Right ventricle myocardium superior (tissue), 1 donor: ENCODE measurements around the gene CCDC60. TPM values are rescaled to one million over a fixed set of nuclear protein-coding genes. Genes with fewer than 3 reads are reported as not detected.
"Not testable (repeated sequence)": the region's sequence is repeated elsewhere in the genome, so short reads cannot be mapped to it uniquely, and the experiment has no call there.

Experiments used
- ATAC-seq: fragments of 200-7000 bp; cut with Tn5 transposase; one replicate; pipeline ENCODE4 v1.9.1; 2020; ENCODE audit warnings: mild to moderate bottlenecking; ENCODE audit not compliant: poor library complexity
- DNase-seq: peaks from one replicate; pipeline ENCODE4 v3.0.0-alpha.2; 2020
- intact Hi-C: fragments of 100-400 bp; cut with DNase I; formaldehyde crosslinking; loops from one replicate; pipeline ENCODE4 v1.11.2; 2022
- total RNA-seq: library from RNA; stranded (reverse); fragmentation: NEBNext Ultra II Directional; extraction: Animal tissue kit (Norgen Biotek cat#: 25700); gene quantifications from one replicate; pipeline ENCODE4 v1.2.1, GENCODE V29; 2021
- donor health status: DM: no; HTN: yes; CAD: no; lungs with severe emphysema.

CCDC60 gene
- total RNA-seq, 1 donor from 2014 or later, result not detected

DNA sequence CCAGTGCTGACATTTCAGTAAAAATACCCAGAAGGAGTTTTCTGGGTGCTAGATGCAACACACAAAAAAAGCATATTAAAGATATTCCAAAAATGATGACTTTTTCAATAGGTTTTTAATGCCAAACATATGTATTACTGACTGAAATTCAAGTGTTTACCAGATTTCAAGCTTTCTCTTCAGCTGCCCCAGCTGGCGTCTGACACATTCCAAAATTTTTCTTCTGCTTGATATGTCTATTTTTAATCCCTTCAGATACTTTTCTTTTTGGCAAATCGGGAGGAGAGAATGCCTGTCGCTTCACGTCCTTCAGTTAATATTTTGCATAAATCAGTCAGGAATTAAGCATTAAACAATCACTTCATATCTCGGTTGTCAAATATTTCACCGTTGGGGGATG lies 7.1 kb upstream of the CCDC60 start:
- intact Hi-C loops, result no loop called here
- DNase-seq (no peak), ATAC-seq (no peak)

DNA sequence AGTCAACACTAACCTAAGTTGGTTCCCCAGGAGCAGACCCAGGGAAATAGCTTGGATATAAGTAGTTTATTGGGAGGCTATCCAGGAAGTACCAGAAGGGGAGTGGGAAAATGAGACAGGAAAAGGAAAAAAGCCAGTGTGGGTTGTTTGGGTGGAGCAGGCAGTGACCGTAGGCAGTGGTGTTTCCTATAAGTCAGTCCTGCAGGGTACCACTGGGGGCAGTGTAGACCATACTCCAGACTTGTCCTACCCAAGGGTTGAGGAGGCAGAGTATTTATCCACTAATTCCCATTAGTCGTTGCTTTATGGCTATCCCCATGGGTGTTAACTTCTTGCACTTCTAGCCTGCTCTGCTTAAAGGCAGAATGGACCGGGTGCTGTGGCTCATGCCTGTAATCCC lies 6.4 kb upstream of the CCDC60 start:
- DNase-seq (no peak), ATAC-seq (peak; percentile 85)
- intact Hi-C loops, result no loop called here

DNA sequence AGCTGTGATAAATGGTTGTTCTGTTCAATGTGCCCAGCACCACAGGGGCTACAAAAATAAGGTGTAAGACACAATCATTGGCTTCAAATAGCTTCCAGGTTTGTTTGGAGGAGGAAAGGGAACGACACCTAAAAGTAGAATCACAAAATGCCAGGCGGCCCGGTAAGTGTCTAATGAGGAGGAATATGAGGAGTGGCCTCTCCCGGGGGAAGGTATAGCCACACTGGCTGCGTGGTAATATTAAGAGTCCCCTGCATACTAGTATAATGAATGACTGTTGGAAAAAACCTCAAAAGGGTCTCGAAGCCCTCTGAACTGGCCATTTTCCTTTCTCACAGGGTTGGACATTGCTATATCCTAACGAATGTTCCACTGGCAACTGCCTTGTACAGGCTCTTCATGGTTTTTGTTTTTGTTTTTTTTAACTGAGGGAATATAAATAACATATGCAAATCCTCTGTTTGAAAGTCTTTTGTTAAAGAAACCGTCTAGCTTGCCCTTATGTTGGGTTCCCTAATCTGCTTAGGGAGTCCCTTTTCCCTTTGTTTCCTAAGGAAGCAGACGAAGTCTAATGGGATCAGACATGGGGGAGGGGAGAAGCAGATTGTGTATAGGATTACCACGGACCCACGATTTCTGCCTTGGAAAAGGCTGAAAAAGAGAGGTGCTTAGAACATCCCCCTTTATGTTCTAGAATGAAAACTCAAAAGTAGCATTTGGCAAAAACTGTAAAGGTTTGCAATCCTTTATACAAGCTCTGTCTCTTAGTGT lies 4.2 kb downstream of the CCDC60 start:
- ATAC-seq (no peak), DNase-seq (no peak)
- intact Hi-C loops, result no loop called here

DNA sequence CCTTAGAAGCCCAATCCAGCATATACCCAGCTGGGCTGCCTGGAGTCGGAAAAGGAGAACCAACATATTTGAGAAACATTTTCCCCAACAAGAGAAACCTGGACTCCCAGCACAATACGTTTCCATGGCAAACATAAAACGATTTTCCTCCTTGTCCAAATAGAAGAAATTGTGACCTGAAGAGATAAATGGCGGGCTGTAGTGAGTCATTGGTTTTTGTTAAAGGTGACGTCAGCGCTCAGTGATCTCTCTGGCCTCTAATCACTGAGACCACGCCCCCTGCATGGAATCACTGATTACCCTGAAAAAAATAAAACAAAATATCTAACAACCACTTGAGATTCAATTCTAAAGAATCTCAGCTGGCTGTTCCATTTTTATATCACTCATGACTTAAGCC lies 6.0 kb downstream of the CCDC60 start:
- ATAC-seq, result no peak
- no peak for DNase-seq
- intact Hi-C loops, result no loop called here

DNA sequence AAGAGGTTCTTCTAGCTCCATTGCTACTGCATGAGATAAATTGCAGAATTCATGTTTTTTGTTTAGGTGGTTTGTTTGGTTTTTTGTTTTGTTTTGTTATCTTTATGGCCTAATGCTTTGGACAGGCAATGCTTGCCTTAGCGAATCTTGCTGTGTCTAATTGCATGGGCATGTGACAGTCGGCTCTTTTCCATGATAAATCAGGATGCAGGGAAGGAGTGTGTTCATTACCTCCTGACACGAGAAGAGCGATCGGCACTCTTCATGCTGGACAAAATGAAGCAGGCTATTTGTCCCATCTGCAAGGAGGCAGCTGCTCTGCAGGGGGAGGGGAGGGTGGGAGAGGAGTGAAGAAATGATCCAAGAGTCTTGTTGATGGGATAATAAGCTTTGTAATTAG lies 6.5 kb downstream of the CCDC60 start:
- intact Hi-C loops, result no loop called here
- DNase-seq (no peak), ATAC-seq (no peak)

DNA sequence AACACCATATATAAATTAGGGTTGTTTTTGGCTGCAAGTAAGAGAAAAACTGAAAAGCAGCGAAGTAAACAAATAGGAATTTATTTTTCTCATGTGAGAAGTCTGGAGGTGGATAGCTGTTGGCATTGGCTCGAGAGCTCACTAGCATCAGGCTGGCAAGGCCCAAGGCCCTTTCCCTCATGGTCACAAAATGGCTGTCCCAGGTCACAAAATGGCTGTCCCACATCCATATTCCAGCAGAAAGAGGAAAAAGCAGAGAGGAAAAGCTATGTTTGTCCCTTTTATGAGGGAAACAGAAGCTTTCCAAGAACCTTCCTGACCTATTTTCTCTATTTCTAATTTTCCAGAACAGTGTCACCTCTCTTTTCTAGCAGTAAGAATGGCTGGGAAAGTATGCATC lies 7.5 kb downstream of the CCDC60 start:
- no peak for DNase-seq
- intact Hi-C loops, result no loop called here

DNA sequence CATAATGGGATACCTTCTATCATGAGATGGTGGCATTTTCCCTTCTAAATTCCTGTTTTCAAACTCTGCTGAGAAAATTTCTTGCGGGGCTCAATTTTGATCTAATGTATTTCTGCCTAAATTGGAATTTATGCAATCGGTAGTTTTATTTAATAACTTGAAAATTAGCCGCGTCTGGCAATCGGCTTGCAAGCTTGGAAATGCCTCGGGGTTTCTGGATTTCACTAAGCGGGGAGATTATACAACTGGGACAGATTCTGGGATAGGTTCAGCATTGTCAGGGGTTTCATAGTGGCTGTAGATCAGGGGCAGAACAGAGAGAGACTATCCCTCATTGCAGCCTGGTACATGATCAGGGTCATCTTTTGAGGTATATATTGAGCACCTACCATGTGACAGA lies 8.6 kb downstream of the CCDC60 start:
- DNase-seq (no peak), ATAC-seq (no peak)
- intact Hi-C loops, result no loop called here

More for the DNA sequence above, 7.5 kb downstream of the CCDC60 start:
- no peak for ATAC-seq

DNA sequence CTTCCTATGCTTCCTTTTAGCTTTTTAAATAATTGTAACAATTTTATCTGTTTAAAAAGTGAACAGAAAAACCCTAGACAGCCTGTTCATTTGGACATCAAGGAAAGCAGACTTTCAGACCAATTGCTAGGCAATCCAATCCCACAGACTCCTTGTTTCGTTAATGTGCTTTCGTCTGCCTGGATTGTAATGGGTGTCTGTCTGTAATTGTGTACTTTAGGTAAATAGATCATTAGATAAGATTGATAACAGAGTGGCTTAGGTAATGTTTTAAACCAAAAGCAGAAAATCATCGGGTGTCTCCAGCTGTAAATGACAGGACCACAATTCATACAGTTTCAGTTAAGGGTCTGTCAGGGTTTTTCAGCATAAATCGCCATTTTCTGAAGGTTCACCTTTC lies 19.6 kb downstream of the CCDC60 start:
- DNase-seq, result no peak
- ATAC-seq, result no peak
- intact Hi-C loops, result no loop called here

DNA sequence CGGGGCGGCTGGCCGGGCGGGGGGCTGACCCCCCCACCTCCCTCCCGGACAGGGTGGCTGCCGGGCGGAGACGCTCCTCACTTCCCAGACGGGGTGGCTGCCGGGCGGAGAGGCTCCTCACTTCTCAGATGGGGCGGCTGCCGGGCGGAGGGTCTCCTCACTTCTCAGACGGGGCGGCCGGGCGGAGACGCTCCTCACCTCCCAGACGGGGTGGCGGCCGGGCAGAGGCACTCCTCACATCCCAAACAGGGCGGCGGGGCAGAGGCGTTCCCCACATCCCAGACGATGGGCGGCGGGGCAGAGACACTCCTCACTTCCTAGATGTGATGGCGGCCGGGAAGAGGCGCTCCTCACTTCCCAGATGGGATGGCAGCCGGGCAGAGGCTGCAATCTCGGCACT lies 25.8 kb downstream of the CCDC60 start:
- DNase-seq, intact Hi-C loops, ATAC-seq: not testable (repeated sequence)

DNA sequence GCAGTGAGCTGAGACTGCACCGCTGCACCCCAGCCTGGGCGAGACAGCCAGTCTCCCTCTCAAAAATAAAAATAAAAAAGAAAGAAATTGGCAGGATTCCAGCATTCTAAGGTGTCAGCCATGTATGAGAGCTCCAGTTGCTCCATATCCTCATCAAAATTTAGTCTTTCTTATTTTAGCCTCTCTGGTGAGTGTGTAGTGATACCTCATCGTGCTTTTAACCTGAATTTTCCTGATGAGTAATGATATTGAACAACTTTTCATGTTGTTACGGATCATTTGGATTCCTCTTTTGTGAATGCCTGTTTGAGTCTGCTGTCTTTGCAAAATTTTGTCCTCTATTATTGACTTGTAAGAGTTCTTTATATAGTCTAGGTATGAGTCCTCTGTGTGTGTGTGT lies 28.5 kb downstream of the CCDC60 start:
- DNase-seq (no peak), ATAC-seq (no peak)
- intact Hi-C loops, result no loop called here

DNA sequence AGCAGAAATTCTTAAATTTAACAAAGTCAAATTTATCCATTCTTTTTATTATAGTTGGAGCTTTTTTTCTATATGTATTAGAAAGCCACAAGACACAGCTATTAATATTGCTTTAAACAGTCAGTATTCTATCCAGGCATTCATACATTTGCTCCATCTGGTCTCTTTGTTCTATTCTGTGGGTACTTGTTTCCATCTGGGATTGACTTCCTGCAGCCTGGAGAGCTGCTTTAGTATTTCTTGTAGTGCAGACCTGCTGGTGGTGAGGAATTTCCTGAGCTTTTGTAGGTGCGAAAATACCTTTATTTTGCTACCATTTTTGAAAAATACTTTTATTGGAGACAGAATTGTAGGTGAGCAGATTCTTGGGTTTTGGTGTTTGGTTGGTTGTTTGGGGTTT lies 29.0 kb downstream of the CCDC60 start:
- intact Hi-C loops, result no loop called here
- ATAC-seq, result no peak

DNA sequence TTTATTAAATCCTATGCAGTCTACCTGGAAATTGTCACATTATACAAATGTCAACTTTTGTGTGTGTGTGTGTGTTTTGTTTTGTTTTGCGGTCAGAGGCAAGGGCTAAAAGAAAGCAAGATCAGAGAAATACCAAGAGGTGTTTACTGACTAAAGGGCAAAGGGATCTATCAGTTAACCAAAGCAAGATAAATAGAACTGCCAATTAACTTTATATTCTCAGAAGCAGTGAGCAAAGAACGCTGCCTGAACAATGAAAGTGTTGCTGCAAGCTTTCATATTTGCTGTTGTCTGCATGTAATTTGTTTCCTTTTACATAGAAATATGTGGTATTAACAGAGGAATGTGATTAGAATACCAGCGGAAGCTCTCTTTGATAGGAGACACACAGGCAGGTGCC lies 30.9 kb downstream of the CCDC60 start:
- intact Hi-C loops, result no loop called here
- ATAC-seq, result no peak

More for the DNA sequence above, 29.0 kb downstream of the CCDC60 start:
- no peak for DNase-seq

DNA sequence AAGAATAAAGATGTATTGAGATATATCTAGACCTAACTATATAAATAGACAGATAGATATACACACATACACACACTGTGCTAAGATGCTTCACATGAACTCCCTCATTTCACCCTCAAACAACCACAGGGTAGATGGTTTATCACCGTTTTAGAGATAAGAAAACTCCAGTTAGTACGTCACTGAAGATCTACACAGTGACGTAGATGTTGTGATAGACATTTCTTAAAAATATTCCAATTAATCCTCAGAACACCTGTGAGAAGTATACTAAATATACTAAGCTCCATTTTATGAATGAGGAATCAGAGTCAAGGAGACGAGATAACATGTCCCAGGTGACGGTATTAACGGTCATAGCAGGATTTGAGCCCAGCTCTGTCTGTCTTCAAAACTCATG lies 31.5 kb downstream of the CCDC60 start:
- ATAC-seq, result no peak
- intact Hi-C loops, result no loop called here
- no peak for DNase-seq

More for the DNA sequence above, 30.9 kb downstream of the CCDC60 start:
- DNase-seq, result no peak

DNA sequence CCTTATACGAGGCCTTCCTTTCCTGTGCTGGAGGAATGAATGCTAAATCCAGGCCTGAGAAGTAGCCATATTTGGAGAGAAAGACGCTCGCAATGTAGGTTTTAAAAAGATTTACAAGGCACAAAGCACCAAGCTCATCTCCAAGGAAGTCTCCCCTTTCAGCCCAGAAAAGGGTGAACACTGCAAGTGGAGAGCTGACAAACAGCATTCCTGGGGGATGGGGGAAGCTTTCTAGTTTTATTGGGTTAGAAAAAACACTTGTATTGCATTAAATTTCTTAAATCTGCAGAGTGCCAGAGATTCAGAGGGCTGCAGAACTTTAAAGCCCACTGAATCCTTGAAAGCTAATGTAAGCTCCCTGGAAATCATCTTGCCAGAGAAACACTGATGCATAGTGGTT lies 34.6 kb downstream of the CCDC60 start:
- no peak for ATAC-seq
- intact Hi-C loops, result no loop called here
- no peak for DNase-seq

DNA sequence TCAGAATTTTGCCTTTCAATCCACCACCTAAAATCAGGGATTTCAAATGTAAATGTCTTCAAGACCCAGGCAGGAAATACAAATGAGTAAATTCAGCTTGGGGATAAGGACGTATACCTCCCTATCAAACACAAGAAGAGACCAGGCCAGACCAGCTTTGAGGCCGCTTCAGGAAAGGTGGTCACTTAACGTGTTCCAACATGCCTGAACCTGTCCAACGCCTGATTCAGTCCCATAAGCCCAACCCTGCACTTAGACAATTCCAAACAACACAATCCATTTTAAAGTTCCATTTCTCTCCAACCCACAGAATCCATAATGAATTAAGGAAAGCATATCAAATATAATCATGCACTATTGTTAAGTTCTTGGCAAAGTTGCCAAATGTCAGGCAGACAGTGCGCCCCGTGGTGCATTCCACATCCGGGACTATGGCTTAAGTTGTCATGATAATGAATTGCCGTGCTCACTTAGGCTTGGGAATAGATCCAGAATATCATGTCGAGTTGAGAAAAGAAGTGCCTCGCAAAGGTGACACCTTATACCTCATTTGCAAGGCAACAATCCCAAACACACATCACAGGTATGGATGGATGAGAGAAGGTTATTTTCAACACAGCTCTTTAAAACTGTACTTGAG lies 35.5 kb downstream of the CCDC60 start:
- no peak for DNase-seq
- peak; percentile 13 for ATAC-seq
- intact Hi-C loops, result no loop called here

DNA sequence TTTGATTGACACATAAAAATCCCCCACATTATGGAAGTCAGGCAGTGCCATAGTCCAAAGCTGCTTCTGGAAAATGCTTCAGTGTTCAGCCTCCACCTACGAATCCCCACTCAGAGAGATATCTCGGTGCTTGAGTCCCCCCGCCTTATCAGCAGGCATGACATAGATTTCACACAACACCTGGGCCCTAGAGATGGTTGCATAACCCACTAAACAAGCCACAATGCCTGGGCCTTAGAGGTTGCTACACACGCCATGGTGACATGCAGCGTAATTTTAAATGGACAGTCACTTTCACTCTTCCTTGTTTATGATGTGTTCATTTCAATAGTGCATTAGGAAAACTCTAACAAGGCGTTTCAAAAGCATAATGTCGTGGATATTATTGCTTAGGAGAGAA lies 38.0 kb downstream of the CCDC60 start:
- ATAC-seq (peak; percentile 92), DNase-seq (peak; percentile 45)
- intact Hi-C loops, result no loop called here

DNA sequence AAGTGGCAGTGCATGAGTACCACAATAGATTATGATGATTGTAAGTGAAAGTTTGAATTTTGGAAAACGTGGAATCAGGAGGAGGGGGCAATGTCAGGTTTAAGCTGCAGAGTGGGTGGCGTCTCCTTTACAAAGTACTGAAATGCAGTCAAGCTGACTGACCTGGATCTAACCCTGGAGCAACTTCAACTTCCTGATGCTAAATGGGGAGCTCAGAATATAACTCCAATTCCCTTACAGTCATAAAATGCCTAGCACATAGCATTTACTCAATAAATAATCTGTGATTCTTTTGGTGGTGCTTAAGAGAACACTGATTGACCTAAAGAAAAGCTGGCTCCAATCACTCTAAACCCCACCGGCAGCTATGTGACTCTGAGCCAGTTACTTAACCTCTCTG lies 38.5 kb downstream of the CCDC60 start:
- DNase-seq (no peak), ATAC-seq (peak; percentile 40)
- intact Hi-C loops, result no loop called here

DNA sequence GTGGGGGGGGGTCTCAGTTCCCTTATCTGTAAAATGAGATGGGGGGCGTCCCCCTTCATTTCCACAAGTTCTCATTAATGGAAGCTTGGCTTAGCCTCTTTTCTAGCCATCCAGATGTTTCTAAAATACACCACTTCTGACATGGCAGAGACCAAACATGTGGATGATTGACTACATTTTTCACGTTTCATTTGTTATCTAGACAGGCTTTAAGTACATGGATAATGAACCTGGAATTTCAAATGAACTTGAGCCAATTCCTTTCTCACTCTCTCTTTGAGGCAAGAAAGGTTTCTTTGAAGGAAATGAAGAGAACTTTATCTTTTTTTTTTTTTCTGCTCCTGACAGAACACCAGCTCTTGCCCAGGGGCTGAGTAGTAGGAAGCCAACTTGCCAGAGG lies 39.1 kb downstream of the CCDC60 start:
- no peak for DNase-seq
- intact Hi-C loops, result no loop called here
- no peak for ATAC-seq

DNA sequence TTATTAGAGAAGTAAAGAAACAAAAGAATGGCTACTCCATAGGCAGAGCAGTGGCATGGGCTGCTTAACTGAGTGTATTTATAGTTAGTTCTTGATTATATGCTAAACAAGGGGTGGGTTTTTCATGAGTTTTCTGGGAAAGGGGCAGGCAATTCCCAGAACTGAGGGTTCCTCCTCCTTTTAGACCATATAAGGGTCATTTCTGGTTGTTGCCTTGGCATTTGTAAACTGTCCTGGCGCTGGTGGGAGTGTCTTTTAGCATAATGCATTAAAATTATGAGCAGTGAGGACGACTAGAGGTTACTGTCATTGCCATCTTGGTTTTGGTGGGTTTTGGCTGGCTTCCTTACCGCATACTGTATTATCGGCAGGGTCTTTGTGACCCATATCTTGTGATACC lies 40.1 kb downstream of the CCDC60 start:
- DNase-seq, result no peak
- intact Hi-C loops, result no loop called here
- peak; percentile 7 for ATAC-seq

DNA sequence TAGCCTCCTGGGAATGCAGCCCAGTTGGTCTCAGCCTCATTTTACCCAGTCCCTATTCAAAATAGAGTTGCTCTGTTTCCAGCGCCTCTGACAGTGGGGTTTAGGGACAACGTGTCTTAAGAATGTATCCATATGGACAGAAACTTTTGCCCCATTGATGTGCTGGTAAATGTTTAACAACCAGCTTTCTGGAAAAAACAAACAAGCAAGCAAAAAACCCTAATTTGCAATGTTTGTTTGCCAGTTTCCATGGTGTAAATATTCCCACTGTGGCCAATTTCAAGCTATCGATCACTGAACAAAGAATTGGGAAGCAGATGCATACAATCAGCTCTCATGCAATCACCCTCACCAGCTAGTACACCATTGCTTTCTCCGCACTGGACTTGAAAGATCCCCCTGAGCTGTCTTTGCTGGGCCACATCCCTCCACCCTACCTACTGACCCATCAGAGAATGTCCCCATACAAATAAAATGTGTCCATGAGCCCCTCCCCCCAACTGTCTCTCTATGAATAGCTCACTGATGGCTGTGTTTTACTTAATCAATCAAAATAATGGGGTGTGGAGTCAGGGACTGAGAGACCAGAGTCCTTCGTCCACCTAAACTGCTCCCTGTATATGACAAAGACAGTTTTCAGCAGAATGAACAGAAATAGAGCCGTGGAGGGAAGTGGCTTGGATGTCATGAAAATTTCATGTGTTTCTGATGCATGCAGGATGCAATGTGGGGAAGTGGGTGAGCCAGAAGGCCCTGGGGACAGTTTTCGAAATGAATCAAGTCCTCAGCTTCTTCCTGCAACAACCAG lies 40.8 kb downstream of the CCDC60 start:
- DNase-seq, result no peak
- no peak for ATAC-seq
- intact Hi-C loops, result no loop called here
